ENCODE data around the gene PSMF1.

PSMF1 gene

DNA sequence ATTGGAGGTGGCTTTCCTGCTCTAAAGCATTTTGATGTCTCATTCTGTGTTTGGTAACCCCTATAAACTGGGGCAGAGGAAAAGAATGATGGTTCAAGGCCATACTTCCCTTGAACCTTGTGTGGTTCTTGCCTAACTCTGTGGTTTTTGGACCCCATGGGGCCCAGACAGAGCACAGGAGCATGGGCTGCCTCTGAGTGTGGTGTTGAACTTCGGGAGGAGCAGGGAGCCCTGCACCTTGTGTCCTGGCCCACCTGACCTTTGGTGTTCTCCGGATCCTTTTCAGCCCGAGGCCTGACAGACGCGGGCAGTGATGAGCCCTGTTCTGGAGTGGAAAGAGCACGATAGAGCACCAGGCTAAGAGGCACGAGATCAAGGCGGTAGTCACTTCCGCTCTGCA, 47.5 kb downstream of the PSMF1 start:
- DNase-seq: no peak
- Histone ChIP-seq H3K4me2 (ENCODE audit: low read depth, low read length) (no peak overlapping the region), H3F3A (ENCODE audit: insufficient read depth, low read length) (peaks cover 19% of the 10 kb centered on the region), H3K27ac (ENCODE audit: low read length) (no peak overlapping the region), H3K36me3 (replicated peaks; ENCODE audit: insufficient read depth, low read length) (no peaks in the 10 kb centered on the region; the same call in 1 of the 2 replicates), H3K9me2 (replicated peaks; ENCODE audit: insufficient read depth, low read length) (no peaks in the 10 kb centered on the region), H2AFZ (ENCODE audit: low read length) (no peak overlapping the region), H3K4me1 (ENCODE audit: low read length) (peaks cover 35% of the 10 kb centered on the region), H3K9me3 (replicated peaks; ENCODE audit: insufficient read depth, low read length) (no peaks in the 10 kb centered on the region), H3K79me2 (ENCODE audit: low read length) (peaks cover 18% of the 10 kb centered on the region), H4K20me1 (ENCODE audit: insufficient read depth, low read length) (no peaks in the 10 kb centered on the region), H3K4me3 (ENCODE audit: low read length) (no peak overlapping the region), H3K27me3 (replicated peaks; ENCODE audit: insufficient read depth, low read length) (no peaks in the 10 kb centered on the region), H3K9ac (ENCODE audit: low read length) (no peak overlapping the region)
- TF ChIP-seq EZH2 (optimal IDR thresholded peaks at IDR 0.05; ENCODE audit: low read depth, low read length): no peak
- TF ChIP-seq, protein P1, sequence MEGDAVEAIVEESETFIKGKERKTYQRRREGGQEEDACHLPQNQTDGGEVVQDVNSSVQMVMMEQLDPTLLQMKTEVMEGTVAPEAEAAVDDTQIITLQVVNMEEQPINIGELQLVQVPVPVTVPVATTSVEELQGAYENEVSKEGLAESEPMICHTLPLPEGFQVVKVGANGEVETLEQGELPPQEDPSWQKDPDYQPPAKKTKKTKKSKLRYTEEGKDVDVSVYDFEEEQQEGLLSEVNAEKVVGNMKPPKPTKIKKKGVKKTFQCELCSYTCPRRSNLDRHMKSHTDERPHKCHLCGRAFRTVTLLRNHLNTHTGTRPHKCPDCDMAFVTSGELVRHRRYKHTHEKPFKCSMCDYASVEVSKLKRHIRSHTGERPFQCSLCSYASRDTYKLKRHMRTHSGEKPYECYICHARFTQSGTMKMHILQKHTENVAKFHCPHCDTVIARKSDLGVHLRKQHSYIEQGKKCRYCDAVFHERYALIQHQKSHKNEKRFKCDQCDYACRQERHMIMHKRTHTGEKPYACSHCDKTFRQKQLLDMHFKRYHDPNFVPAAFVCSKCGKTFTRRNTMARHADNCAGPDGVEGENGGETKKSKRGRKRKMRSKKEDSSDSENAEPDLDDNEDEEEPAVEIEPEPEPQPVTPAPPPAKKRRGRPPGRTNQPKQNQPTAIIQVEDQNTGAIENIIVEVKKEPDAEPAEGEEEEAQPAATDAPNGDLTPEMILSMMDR (IDR thresholded peaks at IDR 0.05; ENCODE audit: low read length): no peak
- no peak for TF ChIP-seq EZH2phosphoT487 (IDR thresholded peaks at IDR 0.05; ENCODE audit: low read length)

DNA sequence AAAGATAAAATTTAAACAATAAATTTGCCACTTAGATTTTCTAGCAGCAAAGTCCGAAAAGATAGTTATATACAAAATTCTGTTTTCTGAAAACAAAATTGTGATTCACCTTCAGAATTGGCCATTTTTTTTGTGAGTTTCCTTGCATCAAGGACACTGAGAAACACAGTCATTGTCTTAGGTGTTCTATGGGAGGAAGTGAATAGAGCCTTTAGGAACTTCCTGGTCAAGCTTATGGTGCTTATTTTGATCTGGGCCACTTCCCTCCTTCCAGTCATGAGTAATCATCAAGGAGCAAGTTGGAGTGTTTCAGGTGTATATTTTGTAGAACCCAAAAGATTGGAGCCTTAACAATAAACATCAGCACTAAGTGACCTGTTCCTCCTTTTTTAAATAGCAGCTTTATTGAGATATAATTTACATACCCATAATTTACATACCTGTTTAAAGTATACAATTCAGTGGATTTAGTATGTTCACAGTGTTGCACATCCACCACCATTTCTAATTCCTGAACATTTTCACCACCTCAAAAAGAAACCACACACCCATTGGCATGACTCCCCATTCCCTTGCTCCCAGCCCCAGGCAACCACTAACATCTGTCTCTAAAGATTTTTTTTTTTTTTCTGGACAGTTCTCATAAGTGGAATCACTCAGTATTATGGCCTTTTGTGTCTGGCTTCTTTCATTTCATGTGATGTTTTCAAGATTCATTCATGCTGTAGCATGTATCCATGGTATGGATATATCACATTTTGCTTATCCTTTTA, 48.7 kb downstream of the PSMF1 start:
- H2AFZ ChIP-seq (ENCODE audit: low read length): no peak overlapping the region
- no peaks in the 10 kb centered on the region; the same call in 1 of the 2 replicates for H3K36me3 ChIP-seq (replicated peaks; ENCODE audit: insufficient read depth, low read length)
- no peak for DNase-seq

DNA sequence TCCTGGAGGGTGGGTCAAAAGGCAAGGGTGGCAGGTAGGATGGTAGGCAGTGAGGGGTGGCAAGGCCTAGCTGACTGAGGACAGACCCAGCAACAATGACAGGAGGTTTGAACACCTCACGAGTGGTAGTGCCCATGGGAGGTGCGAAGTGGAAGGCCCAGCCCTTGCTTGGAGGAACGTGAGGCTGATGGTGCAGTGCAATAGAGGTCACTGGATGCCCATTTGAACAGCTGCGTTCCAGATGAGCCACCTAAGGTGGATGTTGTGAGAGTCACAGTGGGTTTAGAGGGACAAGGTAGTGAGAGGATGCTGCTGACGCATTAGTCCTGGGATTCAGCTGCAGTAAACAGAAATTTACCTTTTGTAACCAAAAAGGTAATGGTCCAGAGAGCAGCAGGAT, 50.8 kb downstream of the PSMF1 start:
- no peak overlapping the region for H2AFZ ChIP-seq (ENCODE audit: low read length)
- H3K79me2 ChIP-seq (ENCODE audit: low read length): 0 out of 2 replicates have a peak, but pooled peaks cover 3% of the 10 kb centered on the region
- H3K27ac ChIP-seq (ENCODE audit: low read length): no peak overlapping the region
- H3K9ac ChIP-seq (ENCODE audit: low read length): no peak overlapping the region
- TF ChIP-seq EZH2phosphoT487 (IDR thresholded peaks at IDR 0.05; ENCODE audit: low read length): no peak
- TF ChIP-seq EZH2 (optimal IDR thresholded peaks at IDR 0.05; ENCODE audit: low read depth, low read length): no peak
- TF ChIP-seq, protein P1 (IDR thresholded peaks at IDR 0.05; ENCODE audit: low read length): no peak
- H3K4me3 ChIP-seq (ENCODE audit: low read length): no peak overlapping the region
- H3K4me1 ChIP-seq (ENCODE audit: low read length): peaks cover 4% of the 10 kb centered on the region
- no peak overlapping the region for H3K4me2 ChIP-seq (ENCODE audit: low read depth, low read length)
- no peaks in the 10 kb centered on the region; the same call in 1 of the 2 replicates for H3K36me3 ChIP-seq (replicated peaks; ENCODE audit: insufficient read depth, low read length)
- H4K20me1 ChIP-seq (ENCODE audit: insufficient read depth, low read length): no peaks in the 10 kb centered on the region
- H3K27me3 ChIP-seq (replicated peaks; ENCODE audit: insufficient read depth, low read length): no peaks in the 10 kb centered on the region
- no peaks in the 10 kb centered on the region for H3K9me2 ChIP-seq (replicated peaks; ENCODE audit: insufficient read depth, low read length)
- H3K9me3 ChIP-seq (replicated peaks; ENCODE audit: insufficient read depth, low read length): no peaks in the 10 kb centered on the region
- no peak for DNase-seq
- H3F3A ChIP-seq (ENCODE audit: insufficient read depth, low read length): no peaks in the 10 kb centered on the region

More for the DNA sequence above, 48.7 kb downstream of the PSMF1 start:
- Histone ChIP-seq H3K9ac (ENCODE audit: low read length) (no peak overlapping the region), H4K20me1 (ENCODE audit: insufficient read depth, low read length) (no peaks in the 10 kb centered on the region), H3K4me1 (ENCODE audit: low read length) (peaks cover 23% of the 10 kb centered on the region), H3K79me2 (ENCODE audit: low read length) (0 out of 2 replicates have a peak, but pooled peaks cover 6% of the 10 kb centered on the region), H3K4me2 (ENCODE audit: low read depth, low read length) (no peak overlapping the region), H3K9me2 (replicated peaks; ENCODE audit: insufficient read depth, low read length) (no peaks in the 10 kb centered on the region), H3K27ac (ENCODE audit: low read length) (no peak overlapping the region), H3K27me3 (replicated peaks; ENCODE audit: insufficient read depth, low read length) (no peaks in the 10 kb centered on the region), H3K9me3 (replicated peaks; ENCODE audit: insufficient read depth, low read length) (no peaks in the 10 kb centered on the region), H3F3A (ENCODE audit: insufficient read depth, low read length) (peaks cover 14% of the 10 kb centered on the region), H3K4me3 (ENCODE audit: low read length) (no peak overlapping the region)
- TF ChIP-seq EZH2phosphoT487 (IDR thresholded peaks at IDR 0.05; ENCODE audit: low read length) (no peak), EZH2 (optimal IDR thresholded peaks at IDR 0.05; ENCODE audit: low read depth, low read length) (no peak)
- TF ChIP-seq, protein P1 (IDR thresholded peaks at IDR 0.05; ENCODE audit: low read length): no peak

Measured in MM.1S (cell line).